NCI-H1417 treated with DMSO at 0.1 percent for 48 hours (cell line): ENCODE results near the gene FAM120B.
"Not testable (repeated sequence)": the region's sequence is repeated elsewhere in the genome, so short reads cannot be mapped to it uniquely, and the experiment has no call there.

Experiments
- DNase-seq: peaks from one replicate; lab custom pipeline; 2025; lab: John Stamatoyannopoulos, UW

The FAM120B gene

GRCh38 chr6:170306324-170307079 lies at the start of gene FAM120B:
Gene FAM120B (plus strand): TSS chr6:170306758. CDS start chr6:170317391, 10,633 bp downstream.
- DNase-seq = peak; percentile 64

- no peak for DNase-seq
Observed at GRCh38 chr6:170257376-170257775, 49.2 kb upstream of the FAM120B start.

GRCh38 chr6:170258407-170258806 lies 48.2 kb upstream of the FAM120B start:
- DNase-seq = no peak

GRCh38 chr6:170259278-170259677 lies 47.3 kb upstream of the FAM120B start:
- no peak for DNase-seq

- DNase-seq = no peak
Observed at GRCh38 chr6:170260686-170261085, 45.9 kb upstream of the FAM120B start.

- no peak for DNase-seq
Observed at GRCh38 chr6:170261643-170262488, 44.7 kb upstream of the FAM120B start.

- no peak for DNase-seq
Observed at GRCh38 chr6:170262489-170263088, 44.0 kb upstream of the FAM120B start.

- no peak for DNase-seq
Observed at GRCh38 chr6:170263410-170263809, 43.1 kb upstream of the FAM120B start.

GRCh38 chr6:170264086-170264485 lies 42.5 kb upstream of the FAM120B start:
- no peak for DNase-seq

- DNase-seq = not testable (repeated sequence)
Observed at GRCh38 chr6:170264644-170265043, 41.9 kb upstream of the FAM120B start.

- peak; percentile 27 for DNase-seq
Observed at GRCh38 chr6:170265655-170266054, 40.9 kb upstream of the FAM120B start.

GRCh38 chr6:170266061-170266825 lies 40.3 kb upstream of the FAM120B start:
- no peak for DNase-seq

GRCh38 chr6:170267688-170268087 lies 38.9 kb upstream of the FAM120B start:
- no peak for DNase-seq

GRCh38 chr6:170268216-170269129 lies 38.1 kb upstream of the FAM120B start:
- no peak for DNase-seq

- no peak for DNase-seq
Observed at GRCh38 chr6:170269151-170269845, 37.3 kb upstream of the FAM120B start.

GRCh38 chr6:170269846-170270541 lies 36.6 kb upstream of the FAM120B start:
- DNase-seq = no peak

GRCh38 chr6:170270984-170271593 lies 35.5 kb upstream of the FAM120B start:
- no peak for DNase-seq

GRCh38 chr6:170271771-170272314 lies 34.7 kb upstream of the FAM120B start:
- DNase-seq = no peak
